Peyer's patch (tissue), 4 donors: Measurements from ENCODE around the gene TDP1. TPM values are rescaled to one million over a fixed set of nuclear protein-coding genes. Genes with fewer than 3 reads are reported as not detected.
"Not testable (repeated sequence)": the region's sequence is repeated elsewhere in the genome, so short reads cannot be mapped to it uniquely, and the experiment has no call there.

Experiments
- DNase-seq, 3 donors: peaks; one replicate each; pipeline ENCODE4 v3.0.0-alpha.2; 2017 to 2019
- H3K27ac ChIP-seq, 4 donors: fragments of 200-600 bp; sonication (generic); one replicate each; pipeline ENCODE4 v1.5.1; 2016 to 2019
- H3K27me3 ChIP-seq, 2 donors: fragments of 200-600 bp; sonication (generic); one replicate each; pipeline ENCODE4 v1.5.1; 2019
- H3K36me3 ChIP-seq, 3 donors: fragments of 200-600 bp; sonication (generic); one replicate each; pipeline ENCODE4 v1.5.1; 2016 to 2019
- H3K4me1 ChIP-seq, 4 donors: fragments of 200-600 bp; sonication (generic); one replicate each; pipeline ENCODE4 v1.5.1; 2016 to 2019
- H3K4me3 ChIP-seq, 4 donors: fragments of 200-600 bp; sonication (generic); 1 replicate in 3 of 4; 2 replicates in 1 of 4; pipeline ENCODE4 v1.5.1; 2016 to 2019; ENCODE audit warnings: mild to moderate bottlenecking in 1 of 4
- H3K9me3 ChIP-seq, 4 donors: fragments of 200-600 bp; sonication (generic); one replicate each; pipeline ENCODE4 v1.5.1; 2016 to 2019; ENCODE audit warnings: mild to moderate bottlenecking in 1 of 4
- POLR2A ChIP-seq, 2 donors: fragments of 450-650 bp; IDR thresholded peaks; one replicate each; pipeline ENCODE4 v1.5.1; 2017; ENCODE audit warnings: antibody characterized with exemption in 2 of 2, mild to moderate bottlenecking in 2 of 2, moderate library complexity in 2 of 2
- total RNA-seq, 4 donors: library from RNA; depleted of rRNA; stranded (reverse); fragments of >200 nt; gene quantifications; one replicate each; pipeline ENCODE4 v1.1.0, GENCODE V29; 2016
- TF ChIP-seq, protein P1 (sequence below), 6 experiments: fragments of 450-650 bp in 4 of 6; fragments of 200-600 bp in 2 of 6; sonication (generic) in 1 of 6; IDR thresholded peaks; one replicate each; pipeline ENCODE4 v1.5.1; 2017 to 2019; ENCODE audit warnings: antibody characterized with exemption in 6 of 6, mild to moderate bottlenecking in 3 of 6, moderate library complexity in 1 of 6

The TDP1 gene
- total RNA-seq, 4 donors from 2014 or later = 9.5 to 44.6 (median 15.5) TPM

GRCh38 chr14:90072350-90072749, 116.6 kb downstream of the TDP1 start:
- no peak for DNase-seq
- Histone ChIP-seq H3K4me1 (no peaks in the 10 kb centered on the region), H3K4me3 (no peak overlapping the region), H3K36me3 (no peaks in the 10 kb centered on the region), H3K27me3 (no peaks in the 10 kb centered on the region), H3K9me3 (no peaks in the 10 kb centered on the region), H3K27ac (no peak overlapping the region)
- TF ChIP-seq, protein P1, sequence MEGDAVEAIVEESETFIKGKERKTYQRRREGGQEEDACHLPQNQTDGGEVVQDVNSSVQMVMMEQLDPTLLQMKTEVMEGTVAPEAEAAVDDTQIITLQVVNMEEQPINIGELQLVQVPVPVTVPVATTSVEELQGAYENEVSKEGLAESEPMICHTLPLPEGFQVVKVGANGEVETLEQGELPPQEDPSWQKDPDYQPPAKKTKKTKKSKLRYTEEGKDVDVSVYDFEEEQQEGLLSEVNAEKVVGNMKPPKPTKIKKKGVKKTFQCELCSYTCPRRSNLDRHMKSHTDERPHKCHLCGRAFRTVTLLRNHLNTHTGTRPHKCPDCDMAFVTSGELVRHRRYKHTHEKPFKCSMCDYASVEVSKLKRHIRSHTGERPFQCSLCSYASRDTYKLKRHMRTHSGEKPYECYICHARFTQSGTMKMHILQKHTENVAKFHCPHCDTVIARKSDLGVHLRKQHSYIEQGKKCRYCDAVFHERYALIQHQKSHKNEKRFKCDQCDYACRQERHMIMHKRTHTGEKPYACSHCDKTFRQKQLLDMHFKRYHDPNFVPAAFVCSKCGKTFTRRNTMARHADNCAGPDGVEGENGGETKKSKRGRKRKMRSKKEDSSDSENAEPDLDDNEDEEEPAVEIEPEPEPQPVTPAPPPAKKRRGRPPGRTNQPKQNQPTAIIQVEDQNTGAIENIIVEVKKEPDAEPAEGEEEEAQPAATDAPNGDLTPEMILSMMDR (IDR thresholded peaks at IDR 0.05) = no peak
- TF ChIP-seq POLR2A (IDR thresholded peaks at IDR 0.05) = no peak

GRCh38 chr14:90079576-90079975, 123.8 kb downstream of the TDP1 start:
- H3K4me1 ChIP-seq = no peaks in the 10 kb centered on the region
- no peak for DNase-seq
- H3K4me3 ChIP-seq = no peak overlapping the region
- H3K27me3 ChIP-seq = no peaks in the 10 kb centered on the region
- no peaks in the 10 kb centered on the region for H3K36me3 ChIP-seq
- no peak overlapping the region for H3K27ac ChIP-seq
- TF ChIP-seq POLR2A (IDR thresholded peaks at IDR 0.05) = no peak
- TF ChIP-seq, protein P1 (IDR thresholded peaks at IDR 0.05) = no peak
- H3K9me3 ChIP-seq = no peaks in the 10 kb centered on the region

GRCh38 chr14:90087433-90087832, 131.7 kb downstream of the TDP1 start:
- peak in 1 of 3 donors; percentile 55 for DNase-seq
- no peaks in the 10 kb centered on the region for H3K27me3 ChIP-seq
- TF ChIP-seq POLR2A (IDR thresholded peaks at IDR 0.05) = no peak
- TF ChIP-seq, protein P1 (IDR thresholded peaks at IDR 0.05) = no peak
- no peak overlapping the region for H3K27ac ChIP-seq
- H3K4me1 ChIP-seq = no peaks in the 10 kb centered on the region
- no peaks in the 10 kb centered on the region for H3K36me3 ChIP-seq
- H3K9me3 ChIP-seq = no peaks in the 10 kb centered on the region
- no peak overlapping the region for H3K4me3 ChIP-seq

GRCh38 chr14:90088176-90088575, 132.4 kb downstream of the TDP1 start:
- Histone ChIP-seq H3K9me3 (no peaks in the 10 kb centered on the region), H3K27me3 (no peaks in the 10 kb centered on the region), H3K36me3 (no peaks in the 10 kb centered on the region), H3K27ac (no peak overlapping the region), H3K4me1 (no peaks in the 10 kb centered on the region), H3K4me3 (no peak overlapping the region)
- no peak for DNase-seq
- TF ChIP-seq, protein P1 (IDR thresholded peaks at IDR 0.05) = no peak
- no peak for TF ChIP-seq POLR2A (IDR thresholded peaks at IDR 0.05)

DNA sequence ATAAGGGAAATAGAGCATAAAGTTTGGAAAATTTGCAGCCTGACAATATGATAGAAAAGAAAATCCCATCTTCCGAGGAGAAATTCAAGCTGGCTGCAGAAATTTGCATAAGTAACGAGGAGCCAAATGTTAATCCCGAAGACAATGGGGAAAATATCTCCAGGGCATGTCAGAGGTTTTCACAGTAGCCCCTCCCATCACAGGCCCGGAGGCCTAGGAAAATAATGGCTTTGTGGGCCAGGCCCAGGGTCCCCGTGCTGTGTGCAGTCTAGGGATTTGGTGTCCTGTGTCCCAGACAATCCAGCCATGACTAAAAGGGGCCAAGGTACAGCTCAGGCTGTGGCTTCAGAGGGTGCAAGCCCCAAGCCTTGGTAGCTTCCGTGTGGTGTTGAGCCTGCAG, 133.8 kb downstream of the TDP1 start:
- H3K4me1 ChIP-seq, H3K36me3 ChIP-seq, H3K27me3 ChIP-seq, H3K27ac ChIP-seq, DNase-seq, H3K9me3 ChIP-seq, H3K4me3 ChIP-seq: not testable (repeated sequence)

DNA sequence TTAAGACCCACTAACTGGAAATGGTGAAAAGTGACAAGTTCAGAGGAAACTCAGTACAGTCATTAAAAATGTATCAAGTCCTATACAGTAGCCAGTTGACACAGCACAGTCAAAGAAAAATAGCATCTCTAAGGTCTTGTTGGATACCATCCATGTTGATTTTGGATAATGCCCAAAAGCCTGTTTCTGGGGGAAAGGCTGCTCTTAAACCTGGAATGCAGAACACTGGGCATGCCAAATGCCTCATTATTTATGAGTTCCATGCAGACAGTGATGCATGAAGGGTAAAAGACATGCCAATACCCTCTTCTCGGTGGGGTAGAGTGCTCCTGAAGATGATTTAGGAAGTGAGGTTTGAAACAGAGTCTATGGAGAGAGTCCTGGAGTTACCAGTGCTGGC, 135.7 kb downstream of the TDP1 start:
- no peaks in the 10 kb centered on the region for H3K36me3 ChIP-seq
- TF ChIP-seq POLR2A (IDR thresholded peaks at IDR 0.05) = no peak
- TF ChIP-seq, protein P1 (IDR thresholded peaks at IDR 0.05) = no peak
- no peaks in the 10 kb centered on the region for H3K4me1 ChIP-seq
- H3K27me3 ChIP-seq = no peaks in the 10 kb centered on the region
- H3K4me3 ChIP-seq = no peak overlapping the region
- no peaks in the 10 kb centered on the region for H3K9me3 ChIP-seq
- DNase-seq = no peak
- H3K27ac ChIP-seq = no peak overlapping the region
